Adipocyte (in vitro differentiated cells): ENCODE results near the gene TUBB1.

Experiments
- DNase-seq: peaks from one replicate; pipeline ENCODE4 v3.0.0-alpha.2; 2015; ENCODE audit warnings: low read depth
- H3K27me3 ChIP-seq: replicated peaks from 2 replicates; pipeline ENCODE4 v1.7.0; 2013; ENCODE audit warnings: mild to moderate bottlenecking, low read length, moderate library complexity; ENCODE audit not compliant: control insufficient read depth, insufficient read depth
- H3K36me3 ChIP-seq: 2 replicates; pipeline ENCODE4 v1.7.0; 2013; ENCODE audit warnings: low read length, mild to moderate bottlenecking, moderate library complexity; ENCODE audit not compliant: control insufficient read depth, insufficient read depth, severe bottlenecking
- H3K4me1 ChIP-seq: 2 replicates; pipeline ENCODE4 v1.7.0; 2013; ENCODE audit warnings: mild to moderate bottlenecking, low read length, moderate library complexity; ENCODE audit not compliant: control insufficient read depth, insufficient read depth
- H3K4me3 ChIP-seq: 2 replicates; pipeline ENCODE4 v1.7.0; 2013; ENCODE audit warnings: mild to moderate bottlenecking, low read length, moderate library complexity
- H3K9ac ChIP-seq: 2 replicates; pipeline ENCODE4 v1.7.0; 2013; ENCODE audit warnings: mild to moderate bottlenecking, low read length, moderate library complexity
- H3K9me3 ChIP-seq: 2 replicates; pipeline ENCODE4 v1.7.0; 2013; ENCODE audit warnings: mild to moderate bottlenecking, low read length, moderate library complexity; ENCODE audit not compliant: control insufficient read depth

The TUBB1 gene

DNA sequence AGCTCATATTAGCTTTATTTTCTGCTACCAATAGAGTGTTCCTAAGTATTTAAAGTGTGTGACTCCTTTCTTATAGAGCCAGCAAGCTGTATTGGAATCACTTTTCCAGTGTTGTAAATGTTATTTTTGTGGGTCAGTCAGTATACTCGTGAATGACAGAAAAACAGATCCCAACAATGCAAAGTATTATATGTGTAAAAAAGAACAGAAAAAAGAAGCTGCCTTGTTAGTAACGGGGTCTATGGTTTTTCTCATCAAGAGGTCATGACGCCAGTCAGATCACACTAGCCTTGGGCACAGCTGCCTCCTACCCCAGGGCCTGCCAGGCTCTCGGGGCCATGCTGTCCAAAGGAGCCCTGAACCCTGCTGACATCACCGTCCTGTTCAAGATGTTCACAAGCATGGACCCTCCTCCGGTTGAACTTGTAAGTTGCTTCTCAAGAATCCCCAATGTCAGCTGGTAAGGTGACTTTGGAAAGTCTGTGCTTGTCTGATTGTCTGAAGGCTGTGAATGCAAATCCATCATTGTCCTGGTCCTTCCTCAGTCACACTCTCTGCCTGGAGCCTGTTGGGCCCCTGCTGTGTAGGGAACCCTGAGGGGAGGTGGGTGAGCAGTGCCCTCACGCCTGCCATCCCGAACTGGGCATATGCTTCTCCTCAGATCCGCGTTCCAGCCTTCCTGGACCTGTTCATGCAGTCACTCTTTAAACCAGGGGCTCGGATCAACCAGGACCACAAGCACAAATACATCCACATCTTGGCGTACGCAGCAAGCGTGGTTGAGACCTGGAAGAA lies 28.4 kb upstream of the TUBB1 start:
- no peak for DNase-seq
- Histone ChIP-seq H3K4me1 (peaks cover 2% of the 10 kb centered on the region), H3K36me3 (peaks cover 95% of the 10 kb centered on the region), H3K4me3 (no peak overlapping the region), H3K9ac (no peak overlapping the region), H3K27me3 (no peaks in the 10 kb centered on the region), H3K9me3 (no peaks in the 10 kb centered on the region)

DNA sequence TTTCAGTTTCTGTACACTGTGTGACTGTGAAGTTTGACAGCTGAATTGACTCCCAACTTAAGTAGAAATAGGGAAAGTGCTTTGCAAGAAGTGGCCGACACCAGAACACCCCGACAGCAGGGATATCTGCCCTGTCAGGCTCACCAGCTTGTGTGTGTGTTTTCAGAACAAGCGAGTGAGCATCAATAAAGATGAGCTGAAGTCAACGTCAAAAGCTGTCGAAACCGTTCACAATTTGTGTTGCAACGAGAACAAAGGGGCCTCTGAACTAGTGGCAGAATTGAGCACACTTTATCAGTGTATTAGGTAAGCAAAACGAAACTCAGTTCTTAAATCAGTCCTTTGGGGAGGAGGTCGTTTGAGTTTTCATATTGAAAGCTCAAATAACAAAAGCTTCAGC lies 27.5 kb upstream of the TUBB1 start:
- no peak for DNase-seq
- no peak overlapping the region for H3K9ac ChIP-seq
- no peak overlapping the region for H3K4me3 ChIP-seq
- H3K27me3 ChIP-seq, result no peaks in the 10 kb centered on the region
- no peaks in the 10 kb centered on the region for H3K4me1 ChIP-seq
- H3K9me3 ChIP-seq, result no peaks in the 10 kb centered on the region
- peaks cover 99% of the 10 kb centered on the region for H3K36me3 ChIP-seq

DNA sequence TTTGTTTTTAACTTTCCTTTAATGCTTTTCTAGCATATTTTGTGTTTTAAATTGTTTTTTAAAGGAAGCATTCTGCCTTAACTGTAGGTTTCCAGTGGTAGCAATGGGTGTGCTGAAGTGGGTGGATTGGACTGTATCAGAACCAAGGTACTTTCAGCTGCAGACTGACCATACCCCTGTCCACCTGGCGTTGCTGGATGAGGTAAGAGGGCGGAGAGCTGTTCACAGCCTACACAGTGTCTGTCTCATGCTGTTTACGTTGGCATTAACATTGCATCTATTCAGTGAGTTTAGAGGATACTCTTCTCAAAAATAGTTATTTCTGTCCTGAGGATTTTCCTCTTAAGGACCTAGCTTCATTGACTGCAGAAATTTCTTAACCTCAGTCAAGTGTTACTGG lies 26.3 kb upstream of the TUBB1 start:
- no peak overlapping the region for H3K9ac ChIP-seq
- H3K27me3 ChIP-seq, result no peaks in the 10 kb centered on the region
- no peak for DNase-seq
- H3K9me3 ChIP-seq, result no peaks in the 10 kb centered on the region
- H3K4me1 ChIP-seq, result no peaks in the 10 kb centered on the region
- H3K36me3 ChIP-seq, result peaks cover 99% of the 10 kb centered on the region
- no peak overlapping the region for H3K4me3 ChIP-seq

DNA sequence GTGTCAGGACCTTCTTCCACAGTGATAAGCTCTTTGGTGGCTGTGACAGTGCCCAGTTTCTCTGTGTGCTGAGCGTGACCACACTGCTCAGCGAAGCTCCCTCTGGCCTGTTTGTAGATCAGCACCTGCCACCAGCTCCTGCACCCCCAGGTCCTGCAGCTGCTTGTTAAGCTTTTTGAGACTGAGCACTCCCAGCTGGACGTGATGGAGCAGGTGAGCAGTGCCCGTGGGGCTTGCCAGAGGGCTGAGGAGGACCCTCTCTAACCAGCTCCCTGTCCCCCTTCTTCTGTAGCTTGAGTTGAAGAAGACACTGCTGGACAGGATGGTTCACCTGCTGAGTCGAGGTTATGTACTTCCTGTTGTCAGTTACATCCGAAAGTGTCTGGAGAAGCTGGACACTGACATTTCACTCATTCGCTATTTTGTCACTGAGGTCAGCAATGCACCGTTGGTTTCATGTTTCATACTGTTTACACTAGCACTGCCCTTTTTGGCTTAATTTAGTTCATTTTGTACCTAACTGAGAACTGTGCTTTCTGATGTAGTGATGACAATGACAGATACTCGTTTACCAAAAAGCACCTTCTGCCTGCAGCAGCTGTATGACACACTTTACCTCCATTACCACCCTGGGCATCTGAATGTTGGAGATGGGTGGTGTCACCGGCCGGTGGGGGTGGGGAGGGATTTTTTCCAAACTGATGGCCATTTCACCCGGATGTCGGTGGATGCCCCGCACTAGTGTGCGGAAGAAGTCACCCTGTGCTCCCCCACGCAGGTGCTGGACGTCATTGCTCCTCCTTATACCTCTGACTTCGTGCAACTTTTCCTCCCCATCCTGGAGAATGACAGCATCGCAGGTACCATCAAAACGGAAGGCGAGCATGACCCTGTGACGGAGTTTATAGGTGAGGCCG lies 25.6 kb upstream of the TUBB1 start:
- no peak for DNase-seq
- Histone ChIP-seq H3K9me3 (no peaks in the 10 kb centered on the region), H3K27me3 (no peaks in the 10 kb centered on the region), H3K4me3 (no peak overlapping the region), H3K4me1 (no peaks in the 10 kb centered on the region), H3K9ac (no peak overlapping the region), H3K36me3 (peaks cover 94% of the 10 kb centered on the region)

DNA sequence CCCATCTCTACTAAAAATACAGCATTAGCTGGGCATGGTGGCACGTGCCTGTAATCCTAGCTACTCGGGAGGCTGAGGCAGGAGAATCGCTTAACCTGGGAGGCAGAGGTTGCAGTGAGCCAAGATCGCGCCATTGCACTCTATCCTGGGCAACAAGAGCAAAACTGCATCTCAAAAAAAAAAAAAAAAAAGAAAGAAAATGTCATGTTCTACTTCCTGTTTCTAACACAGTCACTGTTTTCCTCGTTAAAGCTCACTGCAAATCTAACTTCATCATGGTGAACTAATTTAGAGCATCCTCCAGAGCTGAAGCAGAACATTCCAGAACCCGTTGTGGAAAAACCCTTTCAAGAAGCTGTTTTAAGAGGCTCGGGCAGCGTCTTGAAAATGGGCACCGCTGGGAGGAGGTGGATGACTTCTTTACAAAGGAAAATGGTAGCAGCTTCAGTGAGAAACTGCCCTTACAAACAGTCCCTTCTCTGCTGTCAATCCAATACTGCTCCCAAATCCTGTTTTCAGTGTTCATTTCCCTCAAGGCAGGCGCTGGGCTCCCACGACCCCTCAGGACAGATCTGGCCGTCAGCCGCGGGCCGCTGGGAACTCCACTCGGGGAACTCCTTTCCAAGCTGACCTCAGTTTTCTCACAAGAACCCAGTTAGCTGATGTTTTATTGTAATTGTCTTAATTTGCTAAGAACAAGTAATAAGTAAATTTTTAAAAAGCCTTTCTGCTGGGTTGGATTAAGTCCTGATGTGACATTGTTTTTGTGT lies 24.7 kb upstream of the TUBB1 start:
- no peak overlapping the region for H3K9ac ChIP-seq
- no peak for DNase-seq
- no peak overlapping the region for H3K4me3 ChIP-seq
- H3K9me3 ChIP-seq, result no peaks in the 10 kb centered on the region
- H3K36me3 ChIP-seq, result peaks cover 90% of the 10 kb centered on the region
- H3K4me1 ChIP-seq, result no peaks in the 10 kb centered on the region
- no peaks in the 10 kb centered on the region for H3K27me3 ChIP-seq

DNA sequence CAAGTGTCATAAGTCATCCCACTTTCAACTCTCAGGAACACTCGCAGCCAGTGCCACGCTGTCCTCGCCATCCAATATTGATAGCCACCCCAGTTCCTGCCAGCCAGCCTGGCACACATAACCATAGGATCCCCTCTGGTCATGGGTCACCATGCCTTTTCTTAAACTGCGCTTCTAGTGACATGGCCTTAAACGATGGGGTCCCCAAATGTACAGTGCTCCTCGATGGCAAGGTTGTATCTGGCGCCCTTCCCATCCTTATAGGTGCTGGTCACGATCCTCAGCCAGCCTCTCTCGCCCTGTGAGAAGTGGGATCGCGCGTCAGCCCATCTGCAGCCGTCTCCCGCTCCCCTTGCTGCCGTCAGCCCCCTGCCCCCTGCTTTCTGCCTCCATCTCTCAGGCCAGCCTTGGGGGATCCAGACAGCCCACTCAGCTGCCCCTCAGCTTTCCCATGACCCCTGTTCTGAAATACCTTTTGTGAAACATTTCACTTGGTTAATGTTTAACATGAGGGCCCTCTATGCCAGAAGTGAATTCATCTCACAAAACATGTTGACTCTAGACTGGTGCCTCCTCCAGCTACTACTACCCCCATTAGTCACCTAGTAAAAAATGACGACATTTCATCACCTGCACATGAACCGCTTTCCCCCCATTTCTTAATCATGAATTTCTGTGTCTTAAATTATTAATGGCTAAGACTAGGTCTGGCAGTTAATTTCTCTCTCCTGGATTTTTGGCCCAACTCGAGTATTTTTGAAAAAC lies 23.6 kb upstream of the TUBB1 start:
- Histone ChIP-seq H3K9me3 (no peaks in the 10 kb centered on the region), H3K36me3 (peaks cover 81% of the 10 kb centered on the region), H3K9ac (no peak overlapping the region), H3K4me1 (no peaks in the 10 kb centered on the region), H3K4me3 (no peak overlapping the region), H3K27me3 (no peaks in the 10 kb centered on the region)
- DNase-seq, result no peak

DNA sequence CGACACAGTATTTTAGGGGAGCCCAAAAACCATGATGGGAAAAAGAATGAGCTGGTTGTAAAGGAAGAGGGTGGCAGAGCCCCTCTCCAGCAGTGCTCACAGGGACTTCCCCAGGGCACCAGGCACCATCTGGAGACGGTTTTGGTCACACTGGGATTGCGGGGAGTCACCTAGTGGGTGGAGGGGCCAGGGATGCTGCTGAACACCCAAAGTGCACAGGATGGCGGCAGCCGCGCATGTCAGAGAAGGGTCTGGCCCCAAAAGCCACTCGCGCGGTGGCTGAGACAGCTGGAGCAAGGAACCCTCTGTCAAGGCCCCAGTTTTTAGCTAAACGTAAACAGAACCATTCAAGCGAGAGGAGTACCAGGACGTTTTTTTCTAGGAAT lies 23.0 kb upstream of the TUBB1 start:
- no peak for DNase-seq
- Histone ChIP-seq H3K4me3 (no peak overlapping the region), H3K36me3 (peaks cover 79% of the 10 kb centered on the region), H3K9me3 (no peaks in the 10 kb centered on the region), H3K9ac (no peak overlapping the region), H3K27me3 (no peaks in the 10 kb centered on the region), H3K4me1 (no peaks in the 10 kb centered on the region)

DNA sequence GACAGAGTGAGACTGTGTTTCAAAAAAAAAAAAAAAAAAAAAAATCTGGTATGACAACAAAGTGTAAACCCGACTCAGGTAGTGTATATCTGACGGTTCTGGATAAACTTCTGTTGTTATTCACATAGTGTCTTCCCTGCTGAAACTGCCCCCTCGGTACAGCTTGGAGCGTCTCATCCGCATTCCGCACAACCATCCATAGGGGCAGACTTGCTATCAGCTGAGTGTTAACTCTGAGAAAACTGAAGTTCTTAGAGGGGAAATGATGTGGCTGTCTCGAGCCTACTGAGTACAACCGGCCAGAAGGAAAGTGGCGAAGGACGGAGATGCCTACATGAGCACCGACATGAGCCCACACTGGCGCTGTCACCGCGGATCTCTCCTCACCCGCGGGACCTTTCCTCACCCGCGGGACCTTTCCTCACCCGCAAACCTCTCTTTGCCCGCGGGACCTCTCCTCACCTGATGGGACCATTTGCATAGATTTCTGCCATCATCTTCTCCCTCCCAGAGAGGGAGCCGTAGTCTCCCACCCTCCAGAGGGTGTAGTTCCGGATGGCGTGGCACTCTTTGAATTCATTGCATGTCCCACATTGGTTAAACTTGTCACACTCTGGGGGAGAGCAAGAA lies 22.0 kb upstream of the TUBB1 start:
- DNase-seq, result no peak
- H3K27me3 ChIP-seq, result no peaks in the 10 kb centered on the region
- peaks cover 72% of the 10 kb centered on the region for H3K36me3 ChIP-seq
- H3K9me3 ChIP-seq, result no peaks in the 10 kb centered on the region
- no peak overlapping the region for H3K9ac ChIP-seq
- no peaks in the 10 kb centered on the region for H3K4me1 ChIP-seq
- H3K4me3 ChIP-seq, result no peak overlapping the region

DNA sequence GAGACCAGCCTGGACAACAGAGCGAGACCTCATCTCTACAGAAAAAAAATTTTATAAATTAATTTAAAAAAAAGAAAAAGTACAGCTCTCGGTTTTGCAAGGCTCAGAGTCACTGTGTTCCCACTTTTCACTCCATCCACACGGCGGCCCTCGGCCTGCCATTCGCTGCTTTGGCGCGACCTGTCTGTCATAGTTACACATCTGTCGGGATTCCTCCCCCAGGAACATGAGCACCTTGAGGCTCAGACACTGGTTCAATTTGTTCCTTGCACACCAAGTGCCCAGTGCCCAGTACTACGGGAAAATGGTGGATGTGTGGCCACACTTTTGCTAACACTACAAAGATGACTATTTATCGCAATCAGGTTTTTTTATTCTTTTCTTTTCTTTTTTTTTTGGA lies 20.6 kb upstream of the TUBB1 start:
- no peak overlapping the region for H3K9ac ChIP-seq

DNA sequence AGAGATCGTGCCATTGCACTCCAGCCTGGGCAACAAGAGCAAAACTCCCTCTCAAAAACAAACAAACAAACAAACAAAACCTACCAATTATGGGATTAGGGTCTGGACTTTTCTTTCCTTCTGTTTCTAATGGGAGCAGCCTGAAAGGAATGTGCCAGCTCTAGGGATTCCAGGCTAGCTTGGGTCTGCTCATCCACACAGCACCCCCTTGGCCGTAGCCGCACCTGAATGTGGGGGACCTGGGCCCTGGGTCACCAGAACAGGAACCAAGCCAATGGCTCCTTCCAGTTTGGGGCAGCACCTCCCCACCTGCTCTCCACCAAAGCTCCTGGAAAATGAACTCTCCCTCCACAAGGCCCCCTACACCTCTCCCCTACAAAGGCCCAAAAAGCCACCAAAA lies 18.9 kb upstream of the TUBB1 start:
- no peak for DNase-seq
- no peak overlapping the region for H3K9ac ChIP-seq
- H3K4me3 ChIP-seq, result no peak overlapping the region
- H3K4me1 ChIP-seq, result peaks cover 2% of the 10 kb centered on the region
- peaks cover 41% of the 10 kb centered on the region for H3K36me3 ChIP-seq
- H3K27me3 ChIP-seq, result no peaks in the 10 kb centered on the region
- no peaks in the 10 kb centered on the region for H3K9me3 ChIP-seq

More for the DNA sequence above, 20.6 kb upstream of the TUBB1 start:
- H3K27me3 ChIP-seq, result no peaks in the 10 kb centered on the region
- no peak overlapping the region for H3K4me3 ChIP-seq
- H3K9me3 ChIP-seq, result no peaks in the 10 kb centered on the region
- no peak for DNase-seq
- H3K36me3 ChIP-seq, result peaks cover 57% of the 10 kb centered on the region
- no peaks in the 10 kb centered on the region for H3K4me1 ChIP-seq
